GM10847 (cell line): ENCODE data around the gene EPB41L2.

Experiments used
- POLR2A ChIP-seq: IDR thresholded peaks from 2 replicates; pipeline ENCODE4 v1.6.1; 2011; ENCODE audit not compliant: insufficient read length; ENCODE audit errors: extremely low read depth

Gene EPB41L2

GRCh38 chr6:130849594-130849993 lies 213.5 kb downstream of the EPB41L2 start:
- no peak for TF ChIP-seq POLR2A

DNA sequence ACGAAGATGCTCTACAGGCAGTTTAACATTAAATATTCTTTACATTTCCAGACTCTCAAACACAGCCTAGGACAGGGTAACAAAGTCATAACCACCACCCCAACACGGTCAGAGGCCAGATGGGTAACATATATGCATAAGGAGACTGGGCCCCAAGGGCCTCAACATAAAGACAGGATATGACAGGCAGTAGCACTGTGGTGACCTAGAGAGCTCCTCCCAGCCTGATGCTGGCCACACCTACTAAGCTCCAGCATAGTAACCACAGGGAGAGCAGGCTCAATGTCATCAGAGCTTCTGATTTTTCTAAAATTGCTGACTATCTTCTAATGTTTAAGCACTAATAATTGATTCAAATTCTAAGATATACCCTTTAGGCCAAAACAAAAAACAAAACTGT lies 214.1 kb downstream of the EPB41L2 start:
- TF ChIP-seq POLR2A = no peak

DNA sequence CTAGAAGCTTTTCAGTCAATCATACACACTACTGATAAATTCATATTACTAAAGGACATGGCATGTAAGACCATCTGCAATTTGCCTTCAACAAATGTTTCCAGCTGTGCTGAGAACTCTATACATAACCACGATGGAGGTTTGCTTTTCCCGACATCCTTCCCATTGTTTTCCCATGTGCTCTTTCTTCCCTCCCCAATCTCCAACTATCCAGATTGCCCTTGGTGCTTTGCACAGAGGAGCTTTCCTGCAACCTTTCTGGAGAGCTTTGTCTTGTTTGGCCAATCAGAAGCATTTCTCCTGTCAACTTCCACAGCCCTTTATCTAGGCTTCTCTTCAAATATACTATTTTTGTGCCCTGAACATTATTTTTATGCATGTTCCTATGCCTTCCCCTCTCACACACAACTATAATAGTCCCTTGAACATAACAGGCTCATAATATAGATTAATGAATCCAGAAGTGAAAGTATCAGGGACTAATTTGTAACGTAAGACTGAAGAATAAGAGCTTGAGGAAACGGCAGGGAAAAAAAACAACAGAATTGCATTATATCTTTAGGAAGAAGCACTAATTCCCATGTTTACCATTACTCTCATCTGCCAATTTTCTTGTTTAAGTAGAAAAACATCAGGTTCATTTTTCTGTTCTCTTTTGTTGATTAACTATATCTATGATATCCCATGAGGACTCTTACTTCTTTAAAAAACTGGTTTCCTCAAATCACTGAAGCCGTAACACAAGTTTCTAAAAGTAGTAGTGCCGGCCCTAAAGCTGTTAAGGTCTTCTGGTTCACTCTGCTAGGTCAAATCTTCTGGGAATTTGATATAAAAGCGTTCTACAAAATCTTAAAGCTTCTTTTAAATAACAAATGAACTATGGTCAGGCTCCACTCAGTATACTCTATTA lies 215.8 kb downstream of the EPB41L2 start:
- TF ChIP-seq POLR2A = no peak

GRCh38 chr6:130846501-130846900 lies 216.5 kb downstream of the EPB41L2 start:
- no peak for TF ChIP-seq POLR2A

DNA sequence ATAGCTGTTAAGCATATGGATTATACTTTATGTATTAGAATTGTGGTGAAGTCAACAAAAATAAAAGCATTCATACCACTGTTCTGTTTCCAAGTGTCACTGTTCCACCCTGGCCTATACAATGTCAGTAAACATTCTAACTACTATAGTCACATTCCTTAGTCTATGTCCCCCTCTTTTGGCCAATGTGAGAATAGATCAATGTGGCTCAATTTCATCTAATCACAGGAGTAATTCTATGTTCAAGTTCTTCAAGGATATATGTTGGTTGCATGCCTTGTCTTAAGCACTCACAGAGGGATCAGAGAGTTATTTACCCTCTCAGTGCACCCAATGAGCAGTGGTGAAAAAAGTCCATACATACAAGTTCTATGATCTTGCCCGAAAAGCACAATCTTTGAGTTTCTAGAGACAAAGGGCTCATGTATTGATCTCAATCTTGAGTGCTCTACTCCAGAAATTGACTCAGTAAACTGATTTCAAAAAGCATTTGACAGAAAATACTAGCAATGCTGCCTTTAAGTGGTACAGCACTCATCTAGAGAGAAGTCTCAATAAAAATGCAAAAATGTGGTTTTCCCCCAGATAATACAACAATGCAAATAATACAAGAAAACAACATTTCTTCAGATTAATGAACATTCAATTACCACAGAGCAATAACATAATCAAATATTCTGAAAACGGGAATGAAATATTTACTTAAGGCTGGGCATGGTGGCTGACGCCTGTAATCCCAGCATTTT lies 219.3 kb downstream of the EPB41L2 start:
- TF ChIP-seq POLR2A = no peak

- TF ChIP-seq POLR2A = no peak
These were observed 221.8 kb downstream of the EPB41L2 start for GRCh38 chr6:130841128-130841728.

- no peak for TF ChIP-seq POLR2A
These were observed 223.0 kb downstream of the EPB41L2 start for GRCh38 chr6:130840050-130840449.

- TF ChIP-seq POLR2A = no peak
These were observed 223.7 kb downstream of the EPB41L2 start for GRCh38 chr6:130839379-130839778.

GRCh38 chr6:130838951-130839350 lies 224.1 kb downstream of the EPB41L2 start:
- TF ChIP-seq POLR2A = no peak

GRCh38 chr6:130838250-130838860 lies 224.7 kb downstream of the EPB41L2 start:
- no peak for TF ChIP-seq POLR2A

DNA sequence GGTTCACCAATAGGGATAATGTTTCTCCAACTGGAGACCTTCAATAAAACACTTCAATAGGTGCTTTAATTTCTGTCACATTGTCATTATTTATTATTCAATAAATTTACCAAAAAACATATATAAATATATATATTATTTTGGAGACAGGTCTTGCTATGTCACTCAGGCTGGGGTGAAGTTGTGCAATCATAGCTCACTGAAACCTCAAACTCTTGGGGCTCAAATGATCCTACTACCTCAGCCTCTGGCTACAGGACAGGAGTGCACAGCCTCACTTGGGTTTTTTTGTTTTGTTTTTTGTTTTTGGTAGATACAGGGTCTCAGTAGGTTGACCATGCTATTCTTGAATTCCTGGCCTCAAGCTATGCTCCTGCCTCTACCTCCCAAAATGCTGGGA lies 226.0 kb downstream of the EPB41L2 start:
- no peak for TF ChIP-seq POLR2A

DNA sequence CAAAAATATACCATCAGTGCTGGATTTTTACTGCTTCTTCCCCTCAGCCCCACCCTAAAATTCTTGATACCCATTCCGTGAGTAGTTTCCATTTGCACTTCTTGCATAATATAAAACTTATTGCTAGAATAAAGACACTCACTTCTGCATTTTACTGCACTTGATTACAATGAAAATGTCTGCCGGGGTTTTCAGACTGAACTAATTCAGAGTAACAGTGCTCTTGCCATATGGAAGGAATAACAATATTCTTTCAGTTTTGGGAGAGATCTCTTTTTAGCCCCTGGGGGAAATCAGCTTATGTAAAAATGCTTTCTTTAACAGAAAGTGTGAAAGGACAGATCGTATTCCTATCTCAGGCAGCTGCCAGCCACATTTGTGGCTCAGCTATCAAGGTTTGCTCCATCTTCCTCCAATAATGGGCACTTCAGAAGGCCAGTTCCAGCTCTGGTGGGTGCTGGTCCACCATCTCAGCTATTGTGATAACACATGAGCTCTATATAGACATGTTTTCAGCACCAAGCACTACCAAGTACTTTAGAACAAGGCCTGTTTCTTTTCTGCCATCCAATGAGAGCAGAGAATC lies 226.9 kb downstream of the EPB41L2 start:
- TF ChIP-seq POLR2A = no peak

GRCh38 chr6:130834482-130835251 lies 228.4 kb downstream of the EPB41L2 start:
- no peak for TF ChIP-seq POLR2A

- no peak for TF ChIP-seq POLR2A
These were observed 229.5 kb downstream of the EPB41L2 start for GRCh38 chr6:130833569-130833968.

DNA sequence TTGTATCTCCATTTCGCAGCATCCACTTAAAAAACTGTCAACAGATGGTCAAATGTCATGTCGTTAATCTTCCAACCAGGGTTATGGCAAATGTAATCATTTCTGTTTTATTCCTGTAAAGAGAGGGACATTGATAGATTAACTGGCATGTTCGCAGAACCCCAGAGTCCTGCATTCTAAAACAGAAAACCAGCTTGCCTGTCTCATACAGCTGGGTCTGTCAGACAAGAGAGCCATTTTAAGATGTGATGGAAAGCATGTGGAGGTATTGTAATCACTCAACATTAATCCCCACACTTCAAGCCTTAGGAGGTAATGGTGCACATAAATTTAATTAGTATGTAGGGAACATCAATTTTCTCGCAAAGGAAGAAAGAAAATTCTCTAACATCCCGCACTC lies 231.4 kb downstream of the EPB41L2 start:
- TF ChIP-seq POLR2A = no peak
